Measurements from ENCODE around the gene BCAS4.

BCAS4 gene

GRCh38 chr20:50831622-50832021, 36.8 kb downstream of the BCAS4 start:
- no peak for TF ChIP-seq CTCF (IDR thresholded peaks at IDR 0.05; ENCODE audit: low read depth, low read length)
- TF ChIP-seq EZH2phosphoT487 (IDR thresholded peaks at IDR 0.05; ENCODE audit: low read depth), result no peak
- H3K4me1 ChIP-seq (ENCODE audit: low read length), result no peaks in the 10 kb centered on the region
- no peaks in the 10 kb centered on the region for H3K27me3 ChIP-seq (ENCODE audit: low read depth, low read length)
- H4K20me1 ChIP-seq (ENCODE audit: insufficient read depth, low read length), result no peaks in the 10 kb centered on the region
- no peak overlapping the region for H3K9ac ChIP-seq (ENCODE audit: low read length)
- H2AFZ ChIP-seq (ENCODE audit: low read depth, low read length), result no peak overlapping the region
- no peaks in the 10 kb centered on the region for H3K9me3 ChIP-seq (ENCODE audit: insufficient read depth, low read length)
- no peaks in the 10 kb centered on the region for H3K36me3 ChIP-seq (replicated peaks; ENCODE audit: low read depth, low read length)
- no peaks in the 10 kb centered on the region for H3K79me2 ChIP-seq (ENCODE audit: low read length)
- no peak overlapping the region for H3K4me2 ChIP-seq (ENCODE audit: low read length)
- H3K4me3 ChIP-seq (ENCODE audit: low read length), result no peak overlapping the region
- no peak overlapping the region for H3K27ac ChIP-seq (ENCODE audit: low read length)

- H3K27ac ChIP-seq (ENCODE audit: low read length), result no peak overlapping the region
- H3K4me1 ChIP-seq (ENCODE audit: low read length), result no peaks in the 10 kb centered on the region
- H3K9ac ChIP-seq (ENCODE audit: low read length), result no peak overlapping the region
- no peak overlapping the region for H3K4me2 ChIP-seq (ENCODE audit: low read length)
- H3K9me3 ChIP-seq (ENCODE audit: insufficient read depth, low read length), result no peaks in the 10 kb centered on the region
- no peaks in the 10 kb centered on the region for H3K27me3 ChIP-seq (ENCODE audit: low read depth, low read length)
- H3K36me3 ChIP-seq (replicated peaks; ENCODE audit: low read depth, low read length), result no peaks in the 10 kb centered on the region
- no peak overlapping the region for H2AFZ ChIP-seq (ENCODE audit: low read depth, low read length)
- H3K4me3 ChIP-seq (ENCODE audit: low read length), result no peak overlapping the region
- no peaks in the 10 kb centered on the region for H4K20me1 ChIP-seq (ENCODE audit: insufficient read depth, low read length)
- no peaks in the 10 kb centered on the region for H3K79me2 ChIP-seq (ENCODE audit: low read length)
- TF ChIP-seq CTCF (IDR thresholded peaks at IDR 0.05; ENCODE audit: low read depth, low read length), result no peak
Measured at GRCh38 chr20:50834599-50835005, 39.7 kb downstream of the BCAS4 start.

- Histone ChIP-seq H3K79me2 (ENCODE audit: low read length) (no peaks in the 10 kb centered on the region), H2AFZ (ENCODE audit: low read depth, low read length) (no peak overlapping the region), H3K27ac (ENCODE audit: low read length) (no peak overlapping the region), H3K36me3 (replicated peaks; ENCODE audit: low read depth, low read length) (no peaks in the 10 kb centered on the region), H3K27me3 (ENCODE audit: low read depth, low read length) (no peaks in the 10 kb centered on the region), H3K4me2 (ENCODE audit: low read length) (no peak overlapping the region), H3K9me3 (ENCODE audit: insufficient read depth, low read length) (no peaks in the 10 kb centered on the region), H3K9ac (ENCODE audit: low read length) (no peak overlapping the region), H3K4me3 (ENCODE audit: low read length) (no peak overlapping the region), H3K4me1 (ENCODE audit: low read length) (no peaks in the 10 kb centered on the region), H4K20me1 (ENCODE audit: insufficient read depth, low read length) (no peaks in the 10 kb centered on the region)
- no peak for TF ChIP-seq EZH2phosphoT487 (IDR thresholded peaks at IDR 0.05; ENCODE audit: low read depth)
- TF ChIP-seq CTCF (IDR thresholded peaks at IDR 0.05; ENCODE audit: low read depth, low read length), result no peak
Measured at GRCh38 chr20:50837532-50838321, 42.9 kb downstream of the BCAS4 start.

- no peaks in the 10 kb centered on the region for H3K79me2 ChIP-seq (ENCODE audit: low read length)
- no peaks in the 10 kb centered on the region for H4K20me1 ChIP-seq (ENCODE audit: insufficient read depth, low read length)
- no peaks in the 10 kb centered on the region for H3K36me3 ChIP-seq (replicated peaks; ENCODE audit: low read depth, low read length)
- no peak overlapping the region for H3K27ac ChIP-seq (ENCODE audit: low read length)
- TF ChIP-seq EZH2phosphoT487 (IDR thresholded peaks at IDR 0.05; ENCODE audit: low read depth), result no peak
- TF ChIP-seq CTCF (IDR thresholded peaks at IDR 0.05; ENCODE audit: low read depth, low read length), result no peak
- H3K9me3 ChIP-seq (ENCODE audit: insufficient read depth, low read length), result no peaks in the 10 kb centered on the region
- no peak overlapping the region for H2AFZ ChIP-seq (ENCODE audit: low read depth, low read length)
- no peak overlapping the region for H3K9ac ChIP-seq (ENCODE audit: low read length)
- no peak overlapping the region for H3K4me3 ChIP-seq (ENCODE audit: low read length)
- H3K4me2 ChIP-seq (ENCODE audit: low read length), result no peak overlapping the region
- peaks cover 4% of the 10 kb centered on the region for H3K4me1 ChIP-seq (ENCODE audit: low read length)
- H3K27me3 ChIP-seq (ENCODE audit: low read depth, low read length), result no peaks in the 10 kb centered on the region
Measured at GRCh38 chr20:50838322-50838625, 43.4 kb downstream of the BCAS4 start.

Data from OCI-LY3 (cell line).